H1 (cell line): ENCODE data around the gene ADARB2.

ENCODE experiments used
- CBX5 ChIP-seq: fragments of 300-800, 300-1000 bp; sonication (generic); IDR thresholded peaks from 2 replicates; pipeline ENCODE4 v1.7.1; 2016; ENCODE audit warnings: antibody characterized with exemption, low read length, low read depth
- CBX8 ChIP-seq: fragments of 300-800, 300-1000 bp; sonication (generic); IDR thresholded peaks from 2 replicates; pipeline ENCODE4 v1.7.1; 2016; ENCODE audit warnings: low read depth, low read length, borderline replicate concordance
- CTCF ChIP-seq, 3 experiments: IDR thresholded peaks; 1 replicate in 2 of 3; 2 replicates in 1 of 3; pipeline versions ENCODE4 v1.5.1 to v1.6.1; 2011; ENCODE audit warnings: low read length in 3 of 3, mild to moderate bottlenecking in 3 of 3, inconsistent platforms in 2 of 3, low read depth in 1 of 3, moderate library complexity in 1 of 3; ENCODE audit not compliant: insufficient read depth in 1 of 3; ENCODE audit errors: control extremely low read depth in 1 of 3
- EP300 ChIP-seq, 2 experiments: IDR thresholded peaks; 1 replicate in 1 of 2; 2 replicates in 1 of 2; pipeline ENCODE4 v1.6.1; 2011 to 2012; ENCODE audit warnings: low read depth in 2 of 2, low read length in 2 of 2, mild to moderate bottlenecking in 2 of 2, borderline replicate concordance in 1 of 2, inconsistent platforms in 1 of 2, moderate library complexity in 1 of 2
- EZH2 ChIP-seq: fragments of 200-600 bp; sonication (generic); IDR thresholded peaks from 2 replicates; pipeline ENCODE4 v1.7.1; 2012; ENCODE audit warnings: low read depth, mild to moderate bottlenecking, moderate library complexity, low read length, inconsistent platforms; ENCODE audit not compliant: severe bottlenecking
- JUND ChIP-seq: IDR thresholded peaks from 2 replicates; pipeline ENCODE4 v1.6.1; 2011; ENCODE audit warnings: mild to moderate bottlenecking, improper control_type of control experiment, low read length
- MAX ChIP-seq: IDR thresholded peaks from 2 replicates; pipeline ENCODE4 v1.6.1; 2012; ENCODE audit warnings: inconsistent platforms
- POLR2A ChIP-seq, 2 experiments: IDR thresholded peaks; 1 replicate in 1 of 2; 2 replicates in 1 of 2; pipeline ENCODE4 v1.6.1; 2011; ENCODE audit warnings: low read depth in 2 of 2, low read length in 2 of 2, mild to moderate bottlenecking in 2 of 2; ENCODE audit errors: control extremely low read depth in 1 of 2
- SP1 ChIP-seq: IDR thresholded peaks from 2 replicates; pipeline ENCODE4 v1.6.1; 2011; ENCODE audit warnings: low read depth, low read length
- YY1 ChIP-seq: IDR thresholded peaks from 2 replicates; pipeline ENCODE4 v1.6.1; 2011; ENCODE audit warnings: low read depth, mild to moderate bottlenecking, low read length

GRCh38 chr10:1335642-1336041 is 401.7 kb downstream of the ADARB2 start:
- TF ChIP-seq JUND: no peak
- TF ChIP-seq POLR2A (IDR thresholded peaks at IDR 0.05; ENCODE audit: control extremely low read depth in 1 of 2, low read depth in 2 of 2, low read length in 2 of 2): no peak
- TF ChIP-seq CBX5: no peak
- TF ChIP-seq CTCF (IDR thresholded peaks at IDR 0.05; ENCODE audit: control extremely low read depth in 1 of 3, insufficient read depth in 1 of 3, low read depth in 1 of 3, low read length in 3 of 3): no peak
- no peak for TF ChIP-seq EP300 (IDR thresholded peaks at IDR 0.05; ENCODE audit: borderline replicate concordance in 1 of 2, low read depth in 2 of 2, low read length in 2 of 2)
- TF ChIP-seq MAX: no peak
- no peak for TF ChIP-seq CBX8
- no peak for TF ChIP-seq YY1
- no peak for TF ChIP-seq EZH2
- no peak for TF ChIP-seq SP1
